Suprapubic skin (tissue), 4 donors: ENCODE results near the gene FOXD4L1. TPM values are rescaled to one million over a fixed set of nuclear protein-coding genes. Genes with fewer than 3 reads are reported as not detected.
"Not testable (repeated sequence)": the region's sequence is repeated elsewhere in the genome, so short reads cannot be mapped to it uniquely, and the experiment has no call there.

Source experiments
- DNase-seq, 2 donors: peaks; one replicate each; pipeline ENCODE4 v3.0.0-alpha.2; 2019; ENCODE audit warnings: low spot score in 2 of 2
- H3K27ac ChIP-seq: fragments of 200-600 bp; sonication (generic); one replicate; pipeline ENCODE4 v1.5.1; 2019
- H3K27me3 ChIP-seq: fragments of 200-600 bp; sonication (generic); one replicate; pipeline ENCODE4 v1.5.1; 2019
- H3K36me3 ChIP-seq: fragments of 200-600 bp; sonication (generic); one replicate; pipeline ENCODE4 v1.5.1; 2019
- H3K4me1 ChIP-seq: fragments of 200-600 bp; sonication (generic); one replicate; pipeline ENCODE4 v1.5.1; 2019
- H3K4me3 ChIP-seq: fragments of 200-600 bp; sonication (generic); one replicate; pipeline ENCODE4 v1.5.1; 2019; ENCODE audit warnings: mild to moderate bottlenecking
- H3K9me3 ChIP-seq: fragments of 200-600 bp; sonication (generic); one replicate; pipeline ENCODE4 v1.5.1; 2019
- WGBS: methylation state at CpG from one replicate; pipeline ENCODE4 v1.1.5; 2018; 5-methylcytosine and 5-hydroxymethylcytosine counted together
- total RNA-seq, 4 donors: library from RNA; depleted of rRNA; stranded (reverse); fragments of >200 nt; gene quantifications; one replicate each; pipeline ENCODE4 v1.1.0, GENCODE V29; 2016

The FOXD4L1 gene
- under 1 TPM in 2 of 4 donors, not detected in 2; 0.18 to 0.19 TPM for total RNA-seq

DNA sequence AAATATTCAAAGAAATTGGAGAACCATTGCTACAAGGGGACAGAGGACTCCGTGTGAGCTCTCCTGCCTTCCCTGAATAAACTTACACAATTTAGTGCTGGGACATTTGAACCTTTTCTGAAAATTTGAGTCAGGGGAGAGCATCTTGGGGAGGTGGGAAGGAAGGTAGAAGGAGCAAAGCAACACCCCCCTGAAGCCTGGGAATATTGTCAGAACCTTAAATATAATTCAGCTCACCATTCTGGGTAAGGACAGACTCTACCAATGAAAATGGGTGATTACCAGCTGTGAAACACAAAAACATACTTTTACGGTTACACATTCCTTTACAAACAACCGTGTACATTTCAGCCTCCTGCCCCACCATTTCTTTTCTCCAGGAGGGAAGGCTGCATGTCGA, at the start of gene FOXD4L1:
TSS of gene FOXD4L1 (plus strand) at position 301 of the 400 bp plus-strand sequence. CDS start 592 bp downstream, outside the sequence.
- not testable (repeated sequence) for H3K4me3 ChIP-seq, H3K36me3 ChIP-seq, H3K27ac ChIP-seq, H3K9me3 ChIP-seq, DNase-seq
- Histone ChIP-seq H3K4me1 (peaks cover 28% of the 10 kb centered on the region), H3K27me3 (peaks cover 40% of the 10 kb centered on the region)
- WGBS = 92% methylated on average over 2 of the region's 4 CpGs

DNA sequence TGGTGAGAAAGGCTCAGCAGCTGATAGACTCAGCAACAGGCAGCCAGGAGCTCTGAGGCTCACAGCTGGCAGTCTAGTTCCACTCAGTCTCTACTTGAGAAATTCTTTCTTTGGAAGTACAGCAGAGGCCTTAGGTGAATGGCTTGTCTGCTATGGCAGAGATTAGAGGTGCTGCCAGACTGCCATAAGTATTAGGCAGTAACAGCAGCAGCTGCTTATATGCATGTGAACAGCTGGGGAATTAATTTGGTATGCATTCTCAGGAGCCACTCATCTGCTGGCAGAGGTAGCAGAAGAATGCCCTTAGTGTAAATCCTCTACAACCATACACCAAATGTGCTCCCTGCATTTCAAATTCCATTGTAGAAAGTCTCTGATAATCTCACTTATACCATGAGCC, 32.7 kb upstream of the FOXD4L1 start:
- not testable (repeated sequence) for H3K4me1 ChIP-seq, H3K36me3 ChIP-seq, H3K27ac ChIP-seq, H3K27me3 ChIP-seq, H3K4me3 ChIP-seq, DNase-seq, H3K9me3 ChIP-seq

DNA sequence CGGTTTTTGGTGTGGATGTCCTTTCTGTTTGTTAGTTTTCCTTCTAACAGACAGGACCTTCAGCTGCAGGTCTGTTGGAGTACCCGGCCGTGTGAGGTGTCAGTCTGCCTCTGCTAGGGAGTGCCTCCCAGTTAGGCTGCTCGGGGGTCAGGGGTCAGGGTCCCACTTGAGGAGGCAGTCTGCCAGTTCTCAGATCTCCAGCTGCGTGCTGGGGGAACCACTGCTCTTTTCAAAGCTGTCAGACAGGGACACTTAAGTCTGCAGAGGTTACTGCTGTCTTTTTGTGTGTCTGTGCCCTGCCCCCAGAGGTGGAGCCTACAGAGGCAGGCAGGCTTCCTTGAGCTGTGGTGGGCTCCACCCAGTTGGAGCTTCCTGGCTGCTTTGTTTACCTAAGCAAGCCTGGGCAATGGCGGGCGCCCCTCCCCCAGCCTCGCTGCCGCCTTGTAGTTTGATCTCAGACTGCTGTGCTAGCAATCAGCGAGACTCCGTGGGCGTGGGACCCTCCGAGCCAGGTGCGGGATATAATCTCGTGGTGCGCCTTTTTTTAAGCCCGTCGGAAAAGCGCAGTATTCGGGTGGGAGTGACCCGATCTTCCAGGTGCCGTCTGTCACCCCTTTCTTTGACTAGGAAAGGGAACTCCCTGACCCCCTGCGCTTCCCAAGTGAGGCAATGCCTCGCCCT, 21.6 kb upstream of the FOXD4L1 start:
- WGBS = 86% methylated on average over 4 of the region's 24 CpGs

DNA sequence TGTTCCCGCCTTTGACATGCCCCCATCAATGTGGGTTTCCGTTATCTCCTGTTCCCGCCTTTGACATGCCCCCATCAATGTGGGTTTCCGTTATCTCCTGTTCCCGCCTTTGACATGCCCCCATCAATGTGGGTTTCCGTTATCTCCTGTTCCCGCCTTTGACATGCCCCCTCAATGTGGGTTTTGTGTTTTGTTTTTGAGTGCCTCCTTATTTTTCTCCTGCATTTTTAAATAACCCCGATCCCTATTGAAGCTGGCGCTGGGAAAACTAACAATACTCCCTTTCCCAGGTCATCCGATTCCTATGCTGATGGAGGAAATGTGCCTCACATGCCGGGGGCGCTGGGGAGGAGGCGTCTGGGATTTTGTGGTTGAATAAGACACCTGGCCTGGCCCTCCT, 1.9 kb upstream of the FOXD4L1 start:
- not testable (repeated sequence) for H3K36me3 ChIP-seq, H3K9me3 ChIP-seq, H3K27ac ChIP-seq, H3K4me3 ChIP-seq, DNase-seq
- no CpG with 5 or more reads among the region's 13 CpGs for WGBS
- Histone ChIP-seq H3K4me1 (peaks cover 13% of the 10 kb centered on the region), H3K27me3 (peaks cover 25% of the 10 kb centered on the region)

More for the DNA sequence above, 21.6 kb upstream of the FOXD4L1 start:
- H3K36me3 ChIP-seq, H3K4me3 ChIP-seq, H3K4me1 ChIP-seq, H3K9me3 ChIP-seq, H3K27me3 ChIP-seq, DNase-seq, H3K27ac ChIP-seq: not testable (repeated sequence)

DNA sequence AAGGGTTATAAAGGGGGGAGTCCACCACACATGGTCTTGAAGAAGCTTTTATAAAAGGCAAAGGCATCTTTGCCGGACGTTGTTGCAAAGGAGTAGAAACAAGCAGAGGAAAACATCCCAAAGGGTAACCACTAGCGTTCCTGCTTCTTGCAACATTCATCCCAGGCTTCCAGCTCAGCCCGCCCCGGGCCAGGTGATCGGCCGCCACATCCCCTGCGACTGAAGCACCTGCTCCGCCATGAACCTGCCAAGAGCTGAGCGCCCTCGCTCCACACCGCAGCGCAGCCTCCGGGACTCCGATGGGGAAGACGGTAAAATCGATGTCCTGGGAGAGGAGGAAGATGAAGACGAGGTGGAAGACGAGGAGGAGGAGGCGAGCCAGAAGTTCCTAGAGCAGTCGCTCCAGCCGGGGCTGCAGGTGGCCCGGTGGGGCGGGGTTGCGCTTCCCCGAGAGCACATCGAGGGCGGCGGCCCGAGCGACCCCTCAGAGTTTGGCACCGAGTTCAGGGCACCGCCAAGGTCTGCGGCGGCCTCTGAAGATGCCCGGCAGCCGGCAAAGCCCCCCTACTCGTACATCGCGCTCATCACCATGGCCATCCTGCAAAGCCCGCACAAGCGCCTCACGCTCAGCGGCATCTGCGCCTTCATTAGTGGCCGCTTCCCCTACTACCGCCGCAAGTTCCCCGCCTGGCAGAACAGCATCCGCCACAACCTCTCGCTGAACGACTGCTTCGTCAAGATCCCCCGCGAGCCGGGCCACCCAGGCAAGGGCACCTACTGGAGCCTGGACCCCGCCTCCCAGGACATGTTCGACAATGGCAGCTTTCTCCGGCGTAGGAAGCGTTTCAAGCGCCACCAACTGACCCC, 787 bp downstream of the FOXD4L1 start:
- H3K27ac ChIP-seq, H3K9me3 ChIP-seq, DNase-seq, H3K4me3 ChIP-seq, H3K36me3 ChIP-seq: not testable (repeated sequence)
- H3K4me1 ChIP-seq = peaks cover 36% of the 10 kb centered on the region
- WGBS = 21% methylated on average over 7 of the region's 62 CpGs
- peaks cover 49% of the 10 kb centered on the region for H3K27me3 ChIP-seq

DNA sequence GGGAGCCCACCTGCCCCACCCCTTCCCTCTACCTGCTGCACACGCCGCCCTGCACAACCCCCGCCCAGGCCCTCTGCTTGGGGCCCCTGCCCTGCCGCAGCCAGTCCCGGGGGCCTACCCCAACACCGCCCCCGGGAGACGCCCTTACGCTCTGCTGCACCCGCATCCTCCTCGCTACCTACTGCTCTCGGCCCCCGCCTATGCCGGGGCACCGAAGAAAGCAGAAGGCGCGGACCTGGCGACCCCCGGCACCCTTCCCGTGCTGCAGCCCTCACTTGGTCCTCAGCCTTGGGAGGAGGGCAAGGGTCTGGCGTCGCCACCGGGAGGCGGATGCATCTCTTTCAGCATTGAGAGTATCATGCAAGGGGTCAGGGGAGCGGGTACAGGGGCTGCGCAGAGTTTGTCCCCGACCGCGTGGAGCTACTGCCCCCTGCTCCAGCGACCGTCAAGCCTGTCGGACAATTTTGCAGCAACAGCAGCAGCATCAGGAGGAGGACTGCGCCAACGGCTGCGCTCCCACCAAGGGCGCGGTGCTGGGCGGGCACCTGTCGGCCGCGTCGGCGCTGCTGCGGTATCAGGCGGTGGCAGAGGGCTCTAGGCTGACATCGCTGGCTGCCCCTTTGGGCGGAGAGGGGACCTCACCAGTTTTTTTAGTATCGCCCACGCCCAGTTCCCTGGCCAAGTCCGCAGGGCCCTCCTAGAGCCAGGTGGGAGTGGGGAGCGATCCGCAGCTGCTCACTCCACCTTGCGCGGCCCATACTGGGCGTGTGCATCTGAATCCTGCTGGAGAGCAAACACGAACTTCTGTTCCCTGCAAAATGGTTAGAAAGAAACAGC, 1.6 kb downstream of the FOXD4L1 start:
- H3K4me3 ChIP-seq, H3K27ac ChIP-seq, H3K9me3 ChIP-seq, DNase-seq, H3K36me3 ChIP-seq: not testable (repeated sequence)
- H3K4me1 ChIP-seq = peaks cover 36% of the 10 kb centered on the region
- WGBS = no CpG with 5 or more reads among the region's 56 CpGs
- H3K27me3 ChIP-seq = peaks cover 51% of the 10 kb centered on the region

DNA sequence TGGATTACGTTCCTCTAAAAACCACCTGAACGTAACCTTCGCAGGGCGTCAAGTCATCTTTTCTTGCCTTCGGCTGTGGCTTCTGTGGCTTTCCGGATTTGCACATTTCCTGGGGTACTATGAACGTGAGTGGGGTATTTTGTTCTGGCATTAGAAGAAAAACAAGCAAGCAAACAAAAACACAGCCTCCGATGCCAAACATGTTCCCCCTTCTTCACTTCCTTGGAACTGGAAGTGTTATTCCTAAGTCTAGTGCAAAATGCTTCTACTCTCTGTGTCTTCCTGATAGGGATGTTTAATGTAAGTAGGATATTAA, 2.2 kb downstream of the FOXD4L1 start:
- not testable (repeated sequence) for H3K9me3 ChIP-seq, DNase-seq, H3K4me3 ChIP-seq, H3K36me3 ChIP-seq, H3K27ac ChIP-seq
- peaks cover 57% of the 10 kb centered on the region for H3K27me3 ChIP-seq
- H3K4me1 ChIP-seq = peaks cover 36% of the 10 kb centered on the region
- WGBS = no CpG with 5 or more reads among the region's 8 CpGs

DNA sequence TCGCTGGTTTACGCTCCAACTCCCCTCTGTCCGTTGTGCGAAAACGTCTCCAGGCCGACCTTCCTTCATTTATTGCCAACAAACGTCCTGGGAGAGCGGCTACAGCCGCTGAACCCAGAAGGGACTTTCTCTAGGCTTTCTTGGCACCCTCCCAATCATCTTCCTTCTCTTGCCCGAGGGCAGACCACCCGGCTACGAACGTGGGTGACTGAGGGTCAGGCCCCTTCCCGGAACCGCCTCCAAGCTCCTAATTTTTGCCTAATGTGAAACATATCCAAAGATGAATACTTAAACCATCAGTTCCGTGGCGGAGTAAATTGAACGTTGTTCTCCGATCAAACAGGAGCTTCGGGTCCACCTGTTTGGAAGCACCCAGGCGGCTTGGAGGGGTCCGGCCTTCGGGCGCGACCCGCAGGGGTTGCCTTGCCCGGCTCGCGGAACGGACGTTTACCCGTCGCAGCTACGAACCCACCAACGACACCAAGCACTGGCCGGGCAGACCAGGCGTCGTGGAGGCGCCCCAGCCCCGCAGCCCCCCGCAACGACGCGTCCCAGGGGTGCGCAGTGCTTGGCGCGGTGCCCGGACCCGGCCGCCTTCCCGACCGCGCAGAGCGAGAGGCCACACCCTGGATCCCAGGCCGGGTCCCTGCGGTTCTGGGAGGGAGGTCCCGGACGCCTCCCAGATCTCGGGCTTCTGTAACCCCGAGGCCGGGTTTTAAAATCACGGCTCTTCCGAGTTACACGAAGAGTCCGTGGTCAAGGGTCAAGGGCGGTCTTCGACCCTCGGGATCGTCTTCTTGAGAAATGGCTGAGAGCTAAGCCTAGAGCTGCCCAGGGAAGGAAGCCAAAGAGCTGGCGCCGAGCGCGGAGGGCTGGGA, 4.0 kb downstream of the FOXD4L1 start:
- Histone ChIP-seq H3K27me3 (peaks cover 61% of the 10 kb centered on the region), H3K4me1 (peaks cover 36% of the 10 kb centered on the region), H3K4me3 (peak overlapping the region; percentile 62)
- H3K36me3 ChIP-seq, H3K27ac ChIP-seq, H3K9me3 ChIP-seq: not testable (repeated sequence)
- peak in 1 of 2 donors; percentile 44 for DNase-seq
- WGBS = no CpG with 5 or more reads among the region's 73 CpGs

DNA sequence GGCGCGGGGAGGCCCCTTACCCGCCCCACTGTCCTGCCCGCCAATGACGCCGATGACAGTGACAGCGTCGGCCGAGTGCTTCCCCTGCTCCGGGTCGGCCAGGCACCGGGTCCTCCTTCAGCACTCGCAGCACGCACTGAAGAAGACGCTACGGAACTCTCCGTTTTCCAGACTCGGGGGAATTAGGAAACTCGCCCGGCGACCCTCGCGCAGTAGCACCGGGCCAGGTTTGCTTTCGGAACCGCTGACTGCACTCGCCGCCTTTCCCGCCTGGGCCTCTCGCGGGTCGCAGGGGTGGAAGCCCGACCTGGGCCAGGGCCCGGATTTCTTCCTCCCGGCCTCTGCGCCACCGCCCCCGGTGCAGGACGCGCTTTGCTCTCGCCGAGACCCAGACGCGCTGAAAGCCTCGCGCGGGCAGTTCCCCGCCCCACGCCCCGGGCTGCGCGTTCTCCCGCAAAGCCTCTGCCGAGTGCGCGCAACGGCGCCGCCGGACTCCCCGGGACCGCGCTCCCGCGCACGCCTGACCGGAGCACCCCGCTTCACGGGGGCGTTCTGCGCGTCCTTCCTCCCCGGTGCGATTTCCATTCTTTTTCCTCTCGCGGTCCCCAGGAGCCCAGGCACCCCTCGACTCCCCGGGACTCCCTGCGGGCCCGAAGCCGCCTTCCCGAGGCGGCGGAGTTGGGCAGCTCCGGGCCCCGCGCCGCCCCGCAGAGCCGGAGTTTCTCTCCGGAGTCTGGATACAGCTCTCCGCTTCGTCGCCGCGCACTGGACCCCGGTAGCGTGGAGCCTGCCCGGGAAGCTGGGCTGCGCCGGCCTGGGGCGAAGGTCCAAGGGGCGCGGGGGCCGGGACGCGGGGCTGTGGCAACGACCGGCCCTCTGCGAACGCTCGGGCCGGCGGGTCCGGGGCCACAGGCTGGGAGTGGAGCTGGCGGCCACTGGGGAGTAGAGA, 4.9 kb downstream of the FOXD4L1 start:
- H3K36me3 ChIP-seq, H3K27ac ChIP-seq, H3K9me3 ChIP-seq: not testable (repeated sequence)
- DNase-seq = peak in 1 of 2 donors; percentile 63
- Histone ChIP-seq H3K4me3 (peak overlapping the region; percentile 62), H3K4me1 (peaks cover 36% of the 10 kb centered on the region), H3K27me3 (peaks cover 69% of the 10 kb centered on the region)
- no CpG with 5 or more reads among the region's 116 CpGs for WGBS

DNA sequence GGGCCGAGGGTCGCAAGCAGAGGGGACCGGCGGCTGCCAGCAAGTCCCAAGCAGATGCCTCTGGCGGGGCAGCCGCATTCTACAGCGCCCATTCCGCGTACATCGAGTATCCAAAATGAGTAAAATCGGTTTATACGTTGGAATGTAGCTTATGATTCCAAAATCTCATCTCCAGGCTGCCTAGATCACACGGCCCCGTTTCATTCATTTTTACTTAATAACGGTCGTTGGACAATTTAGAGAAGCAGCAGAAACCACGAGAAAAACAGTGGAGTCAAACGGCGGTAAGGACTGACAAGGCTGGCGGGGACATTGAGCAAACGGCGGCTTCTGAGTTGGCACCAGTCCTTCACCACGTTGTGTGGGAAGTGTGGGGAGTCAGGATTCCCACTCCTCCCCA, 5.6 kb downstream of the FOXD4L1 start:
- H3K27me3 ChIP-seq = peaks cover 71% of the 10 kb centered on the region
- DNase-seq, H3K9me3 ChIP-seq: not testable (repeated sequence)

DNA sequence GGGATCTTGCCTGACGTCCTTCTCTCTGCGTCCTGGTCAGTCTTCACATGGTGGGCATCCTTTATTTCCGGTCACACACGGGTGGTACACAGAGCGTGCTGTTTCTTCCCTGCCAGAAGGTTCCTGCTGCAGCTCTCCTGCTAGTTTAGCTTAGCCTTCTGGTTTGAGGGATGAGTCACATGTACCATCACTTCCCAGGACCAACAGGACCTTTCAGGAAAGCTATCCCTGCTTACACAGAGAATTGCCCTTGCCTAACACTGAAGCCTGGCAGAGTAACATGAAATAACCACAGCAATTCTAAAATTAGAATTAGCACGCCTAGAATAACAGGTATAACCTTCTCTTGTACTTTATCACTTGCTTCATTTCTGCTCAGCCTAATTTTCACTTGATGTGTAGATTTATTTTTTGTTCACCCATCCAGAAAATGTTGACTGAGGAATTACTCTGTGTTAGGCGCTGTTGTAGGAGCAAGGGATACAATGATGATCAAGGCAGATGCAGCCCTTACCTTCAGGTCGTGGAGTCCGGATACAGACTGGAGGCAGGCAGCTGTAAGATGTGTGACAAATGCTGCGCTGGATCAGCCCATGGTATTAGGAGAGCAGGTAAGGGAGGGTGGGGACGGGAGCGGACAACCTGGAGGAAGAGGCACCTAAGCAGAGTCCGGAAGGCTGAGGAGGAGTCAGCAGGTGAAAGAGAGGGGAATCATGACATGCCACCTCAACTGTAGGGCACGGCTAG, 9.1 kb downstream of the FOXD4L1 start:
- H3K27ac ChIP-seq, H3K36me3 ChIP-seq, H3K9me3 ChIP-seq, DNase-seq, H3K4me3 ChIP-seq: not testable (repeated sequence)
- Histone ChIP-seq H3K4me1 (peaks cover 16% of the 10 kb centered on the region), H3K27me3 (peaks cover 56% of the 10 kb centered on the region)
- WGBS = 21% methylated on average over 8 of the region's 14 CpGs

More for the DNA sequence above, 5.6 kb downstream of the FOXD4L1 start:
- Histone ChIP-seq H3K4me1 (peaks cover 35% of the 10 kb centered on the region), H3K4me3 (peak overlapping the region; percentile 62)
- not testable (repeated sequence) for H3K36me3 ChIP-seq, H3K27ac ChIP-seq
- 18% methylated on average over 6 of the region's 23 CpGs for WGBS
